Esophagus squamous epithelium (tissue), 5 donors: Measurements from ENCODE around the gene RTP5. TPM values are rescaled to one million over a fixed set of nuclear protein-coding genes. Genes with fewer than 3 reads are reported as not detected.

ENCODE experiments used
- DNase-seq: peaks from one replicate; lab custom pipeline; 2025; lab: John Stamatoyannopoulos, UW
- H3K27ac ChIP-seq, 4 donors: fragments of 200-600 bp; sonication (generic); one replicate each; pipeline ENCODE4 v1.5.1; 2016 to 2019; ENCODE audit warnings: mild to moderate bottlenecking in 1 of 4
- H3K27me3 ChIP-seq, 4 donors: fragments of 200-600 bp; sonication (generic); 1 replicate in 3 of 4; 2 replicates in 1 of 4; pipeline versions ENCODE4 v1.5.1 to v1.6.0; 2017 to 2021; ENCODE audit warnings: antibody characterized with exemption in 1 of 4
- H3K36me3 ChIP-seq, 3 donors: fragments of 200-600 bp; sonication (generic); one replicate each; pipeline ENCODE4 v1.5.1; 2016 to 2019
- H3K4me1 ChIP-seq, 3 donors: fragments of 200-600 bp; sonication (generic); one replicate each; pipeline ENCODE4 v1.5.1; 2017 to 2019
- H3K4me3 ChIP-seq, 4 donors: fragments of 200-600 bp; sonication (generic); 1 replicate in 3 of 4; 2 replicates in 1 of 4; pipeline ENCODE4 v1.5.1; 2016 to 2019; ENCODE audit warnings: mild to moderate bottlenecking in 2 of 4, moderate library complexity in 1 of 4
- H3K9me3 ChIP-seq, 3 donors: fragments of 200-600 bp; sonication (generic); one replicate each; pipeline ENCODE4 v1.5.1; 2016 to 2019
- POLR2A ChIP-seq, 4 donors: fragments of 450-650 bp; IDR thresholded peaks; one replicate each; pipeline ENCODE4 v1.6.1; 2017; ENCODE audit warnings: antibody characterized with exemption in 4 of 4, mild to moderate bottlenecking in 4 of 4, moderate library complexity in 3 of 4
- WGBS, 2 donors: methylation state at CpG; one replicate each; pipeline ENCODE4 v1.1.5; 2018; 5-methylcytosine and 5-hydroxymethylcytosine counted together
- intact Hi-C: fragments of 100-400 bp; cut with DNase I; formaldehyde crosslinking; loops from one replicate; pipeline ENCODE4 v1.15.0; 2022
- total RNA-seq, 4 donors: library from RNA; depleted of rRNA; stranded (reverse); fragments of >200 nt; gene quantifications; one replicate each; pipeline ENCODE4 v1.1.0, GENCODE V29; 2016
- TF ChIP-seq, protein P1 (sequence below), 6 experiments: fragments of 450-650 bp in 4 of 6; fragments of 200-600 bp in 2 of 6; sonication (generic) in 2 of 6; IDR thresholded peaks; one replicate each; pipeline ENCODE4 v1.5.1; 2016 to 2019; ENCODE audit warnings: antibody characterized with exemption in 6 of 6, mild to moderate bottlenecking in 4 of 6, moderate library complexity in 4 of 6
- donor health status: DM: yes; HTN: yes; CAD: no.

The RTP5 gene
- total RNA-seq, 4 donors from 2014 or later: 0.12 to 0.19 TPM; not detected in 2

DNA sequence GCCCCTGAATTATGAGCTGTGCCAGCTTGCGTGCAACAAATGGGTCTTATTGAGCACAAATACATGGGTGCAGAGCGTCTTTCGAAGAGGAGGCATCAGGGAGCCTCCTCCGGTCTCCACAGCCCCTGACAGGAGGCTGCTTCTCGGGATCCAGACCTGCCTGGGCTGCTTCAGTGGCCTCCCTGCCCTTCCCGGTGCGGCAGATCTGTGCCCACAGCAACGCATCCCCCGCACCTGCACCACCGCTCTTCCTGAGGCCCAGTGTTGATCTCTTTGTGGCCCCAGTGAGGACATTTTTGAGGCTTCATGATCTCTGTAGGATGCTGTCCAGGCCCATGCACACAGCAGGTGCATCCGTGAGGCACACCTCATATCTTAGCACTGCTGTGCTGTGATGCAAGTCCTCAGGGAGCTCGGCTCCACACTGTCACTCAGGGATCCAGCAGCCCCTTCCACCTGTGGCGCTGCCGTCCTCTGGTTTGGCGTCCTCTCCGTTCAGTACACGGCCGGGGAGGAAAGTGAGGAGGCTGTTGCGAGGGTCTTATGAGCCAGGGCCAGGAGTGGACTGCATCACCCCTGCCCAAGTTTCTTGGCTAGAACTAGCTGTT is 17.4 kb downstream of the RTP5 start:
- H3K9me3 ChIP-seq: no peaks in the 10 kb centered on the region
- no peaks in the 10 kb centered on the region for H3K27me3 ChIP-seq
- 85 to 94% methylated on average over 4 to 18 of the region's 19 CpGs for WGBS, 2 donors
- DNase-seq: no peak
- intact Hi-C loops: no loop called here
- TF ChIP-seq, protein P1, sequence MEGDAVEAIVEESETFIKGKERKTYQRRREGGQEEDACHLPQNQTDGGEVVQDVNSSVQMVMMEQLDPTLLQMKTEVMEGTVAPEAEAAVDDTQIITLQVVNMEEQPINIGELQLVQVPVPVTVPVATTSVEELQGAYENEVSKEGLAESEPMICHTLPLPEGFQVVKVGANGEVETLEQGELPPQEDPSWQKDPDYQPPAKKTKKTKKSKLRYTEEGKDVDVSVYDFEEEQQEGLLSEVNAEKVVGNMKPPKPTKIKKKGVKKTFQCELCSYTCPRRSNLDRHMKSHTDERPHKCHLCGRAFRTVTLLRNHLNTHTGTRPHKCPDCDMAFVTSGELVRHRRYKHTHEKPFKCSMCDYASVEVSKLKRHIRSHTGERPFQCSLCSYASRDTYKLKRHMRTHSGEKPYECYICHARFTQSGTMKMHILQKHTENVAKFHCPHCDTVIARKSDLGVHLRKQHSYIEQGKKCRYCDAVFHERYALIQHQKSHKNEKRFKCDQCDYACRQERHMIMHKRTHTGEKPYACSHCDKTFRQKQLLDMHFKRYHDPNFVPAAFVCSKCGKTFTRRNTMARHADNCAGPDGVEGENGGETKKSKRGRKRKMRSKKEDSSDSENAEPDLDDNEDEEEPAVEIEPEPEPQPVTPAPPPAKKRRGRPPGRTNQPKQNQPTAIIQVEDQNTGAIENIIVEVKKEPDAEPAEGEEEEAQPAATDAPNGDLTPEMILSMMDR (IDR thresholded peaks at IDR 0.05): no peak
- TF ChIP-seq POLR2A (IDR thresholded peaks at IDR 0.05): no peak
- no peaks in the 10 kb centered on the region for H3K36me3 ChIP-seq
- no peak overlapping the region for H3K27ac ChIP-seq
- peaks cover 22 to 31% (median 24%) of the 10 kb centered on the region in 3 donors for H3K4me1 ChIP-seq
- no peak overlapping the region for H3K4me3 ChIP-seq

DNA sequence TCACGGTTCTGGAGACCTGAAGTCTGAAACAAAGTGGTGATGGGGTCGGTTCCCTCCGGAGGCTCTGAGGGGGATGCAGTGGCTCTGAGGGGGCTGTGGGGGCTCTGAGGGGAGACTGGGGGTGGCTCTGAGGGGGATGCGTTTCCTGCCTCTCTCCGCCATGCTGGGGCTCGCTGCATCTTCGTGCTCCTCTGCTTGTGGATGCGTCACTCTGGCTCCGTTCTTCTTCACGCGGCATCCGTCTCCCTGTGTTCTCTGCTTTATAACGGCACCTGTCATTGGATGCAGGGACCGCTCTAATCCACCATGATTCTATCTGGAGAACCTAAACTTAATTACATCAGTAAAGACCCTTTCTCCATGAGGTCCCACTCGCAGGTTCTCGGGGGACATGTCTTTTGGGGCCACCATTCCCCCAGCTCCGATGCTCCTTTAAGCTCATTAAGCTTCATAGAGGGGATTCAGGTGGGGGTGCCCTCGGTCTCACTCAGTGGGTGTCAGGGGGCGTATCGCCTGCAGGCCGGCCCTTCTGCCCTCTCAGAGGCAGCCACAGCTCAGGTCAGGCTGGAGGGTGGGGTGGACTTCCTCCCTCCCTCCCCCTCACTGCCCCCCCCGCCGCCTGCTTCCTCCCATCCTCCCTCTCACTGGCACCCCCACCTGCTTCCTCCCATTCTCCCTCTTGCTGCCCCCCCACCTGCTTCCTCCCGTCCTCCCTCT is 18.4 kb downstream of the RTP5 start:
- WGBS, 2 donors: 84 to 91% methylated on average over 10 to 21 of the region's 24 CpGs
- peaks cover 23 to 31% (median 25%) of the 10 kb centered on the region in 3 donors for H3K4me1 ChIP-seq
- H3K9me3 ChIP-seq: no peaks in the 10 kb centered on the region
- no peaks in the 10 kb centered on the region for H3K36me3 ChIP-seq
- intact Hi-C loops: no loop called here
- no peak for DNase-seq
- TF ChIP-seq POLR2A (IDR thresholded peaks at IDR 0.05): no peak
- no peaks in the 10 kb centered on the region for H3K27me3 ChIP-seq
- H3K4me3 ChIP-seq: no peak overlapping the region
- no peak overlapping the region for H3K27ac ChIP-seq

DNA sequence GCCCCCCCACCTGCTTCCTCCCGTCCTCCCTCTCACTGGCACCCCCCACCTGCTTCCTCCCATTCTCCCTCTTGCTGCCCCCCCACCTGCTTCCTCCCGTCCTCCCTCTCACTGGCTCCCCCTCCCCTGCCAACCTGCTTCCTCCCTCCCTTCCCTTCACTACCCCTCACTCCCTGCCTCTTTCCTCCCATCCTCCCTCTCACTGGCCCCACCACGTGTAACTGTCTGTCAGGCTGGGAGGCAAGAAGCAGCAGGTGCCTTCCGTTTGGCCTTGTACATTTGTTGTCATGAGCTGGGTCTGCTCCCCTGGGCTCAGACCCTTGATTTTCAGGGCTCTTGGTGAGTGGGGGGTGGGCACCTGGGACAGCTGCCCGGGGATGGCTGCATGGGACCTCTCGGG is 19.1 kb downstream of the RTP5 start:
- Histone ChIP-seq H3K9me3 (no peaks in the 10 kb centered on the region), H3K4me3 (no peak overlapping the region), H3K4me1 (peaks cover 18 to 30% (median 25%) of the 10 kb centered on the region in 3 donors), H3K36me3 (no peaks in the 10 kb centered on the region), H3K27ac (no peak overlapping the region), H3K27me3 (no peaks in the 10 kb centered on the region)
- intact Hi-C loops: no loop called here
- WGBS, 2 donors: 64 to 100% methylated on average over 2 to 4 of the region's 6 CpGs
- TF ChIP-seq POLR2A (IDR thresholded peaks at IDR 0.05): no peak
- TF ChIP-seq, protein P1 (IDR thresholded peaks at IDR 0.05): no peak
- no peak for DNase-seq

DNA sequence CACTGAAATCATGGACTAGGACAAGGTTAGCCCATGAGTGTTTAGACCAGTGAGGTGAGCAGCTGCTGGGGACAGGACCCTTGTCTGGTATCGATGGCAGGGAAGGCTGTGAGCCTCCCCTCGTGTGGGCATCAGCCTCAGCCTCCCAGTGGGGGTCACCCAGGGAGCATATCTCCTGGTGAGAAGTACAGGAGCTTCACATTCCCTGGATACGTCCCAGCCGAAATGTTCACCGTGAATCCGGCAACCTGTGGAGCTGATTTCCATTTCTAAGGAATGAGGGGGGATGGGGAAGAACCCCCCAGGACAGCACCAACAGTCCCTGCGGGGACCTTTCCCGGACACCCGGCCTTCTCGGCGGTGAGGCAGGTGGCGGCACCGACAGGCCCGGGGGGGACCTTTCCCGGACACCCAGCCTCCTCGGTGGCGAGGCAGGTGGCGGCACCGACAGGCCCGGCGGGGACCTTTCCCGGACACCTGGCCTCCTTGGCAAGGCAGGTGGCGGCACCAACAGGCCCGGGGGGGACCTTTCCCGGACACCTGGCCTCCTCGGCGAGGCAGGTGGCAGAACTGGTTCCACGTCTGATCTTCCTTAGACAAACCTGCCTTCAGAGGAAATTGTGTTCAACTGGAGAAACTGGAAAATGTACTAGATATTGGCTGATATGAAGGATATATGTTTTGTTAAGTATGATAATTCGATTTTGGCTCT is 21.2 kb downstream of the RTP5 start:
- no peaks in the 10 kb centered on the region for H3K27me3 ChIP-seq
- intact Hi-C loops: no loop called here
- no peaks in the 10 kb centered on the region for H3K9me3 ChIP-seq
- DNase-seq: no peak
- no peak overlapping the region for H3K4me3 ChIP-seq
- H3K27ac ChIP-seq: peak overlapping the region in 3 of 4 donors; percentile 64 to 78 (median 67)
- TF ChIP-seq POLR2A (IDR thresholded peaks at IDR 0.05): no peak
- TF ChIP-seq, protein P1 (IDR thresholded peaks at IDR 0.05): no peak
- 48 to 74% methylated on average over 5 to 8 of the region's 29 CpGs for WGBS, 2 donors
- H3K4me1 ChIP-seq: peaks cover 31 to 51% (median 31%) of the 10 kb centered on the region in 3 donors
- no peaks in the 10 kb centered on the region for H3K36me3 ChIP-seq

DNA sequence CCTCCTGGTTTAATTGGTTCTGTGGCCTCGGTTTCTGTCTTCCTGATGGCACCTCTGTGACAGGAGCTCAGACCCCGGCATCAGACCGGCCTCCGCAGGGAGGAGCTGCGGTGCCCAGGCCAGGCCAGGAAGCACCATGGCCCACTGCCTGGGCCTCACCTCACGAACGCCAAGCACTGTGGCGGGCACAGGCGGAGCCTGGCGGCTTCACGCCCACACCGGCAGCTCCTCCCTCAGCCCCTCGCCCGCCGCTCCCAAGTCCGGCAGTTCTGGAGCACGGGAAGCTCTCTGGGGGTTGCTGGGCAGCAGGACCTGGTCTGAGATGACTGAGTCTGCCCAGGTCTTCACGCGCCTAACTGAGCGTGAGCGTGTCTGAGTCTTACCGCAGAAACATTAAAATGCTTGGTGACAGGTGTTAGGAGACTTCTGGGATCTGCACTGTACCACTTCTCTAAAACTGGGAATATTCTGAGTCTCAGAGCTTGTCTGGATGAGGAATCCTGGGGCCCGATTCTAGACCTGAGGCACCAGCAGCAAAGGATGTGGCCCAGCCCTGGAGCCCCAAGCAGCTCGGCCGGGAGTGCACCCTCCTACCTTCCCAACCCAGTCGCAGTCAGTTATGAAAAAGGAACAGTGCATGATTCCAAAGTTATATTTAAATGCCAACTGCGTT is 21.9 kb downstream of the RTP5 start:
- H3K27ac ChIP-seq: peak overlapping the region; percentile 63 to 78 (median 66)
- no peak overlapping the region for H3K4me3 ChIP-seq
- no peak for DNase-seq
- TF ChIP-seq, protein P1 (IDR thresholded peaks at IDR 0.05): no peak
- TF ChIP-seq POLR2A (IDR thresholded peaks at IDR 0.05): no peak
- no peaks in the 10 kb centered on the region for H3K27me3 ChIP-seq
- no peaks in the 10 kb centered on the region for H3K36me3 ChIP-seq
- intact Hi-C loops: no loop called here
- WGBS, 2 donors: 49 to 65% methylated on average over 6 to 10 of the region's 27 CpGs
- no peaks in the 10 kb centered on the region for H3K9me3 ChIP-seq
- peaks cover 36 to 58% (median 36%) of the 10 kb centered on the region in 3 donors for H3K4me1 ChIP-seq
